ENCODE results near the gene TOP2A. TPM values are rescaled to one million over a fixed set of nuclear protein-coding genes. Genes with fewer than 3 reads are reported as not detected.
A peak's percentile ranks its signal among the peaks of the same experiment; 100 is the strongest.

TOP2A gene
- total RNA-seq, 2 donors from 2014 or later: 46.2 to 124 TPM

DNA sequence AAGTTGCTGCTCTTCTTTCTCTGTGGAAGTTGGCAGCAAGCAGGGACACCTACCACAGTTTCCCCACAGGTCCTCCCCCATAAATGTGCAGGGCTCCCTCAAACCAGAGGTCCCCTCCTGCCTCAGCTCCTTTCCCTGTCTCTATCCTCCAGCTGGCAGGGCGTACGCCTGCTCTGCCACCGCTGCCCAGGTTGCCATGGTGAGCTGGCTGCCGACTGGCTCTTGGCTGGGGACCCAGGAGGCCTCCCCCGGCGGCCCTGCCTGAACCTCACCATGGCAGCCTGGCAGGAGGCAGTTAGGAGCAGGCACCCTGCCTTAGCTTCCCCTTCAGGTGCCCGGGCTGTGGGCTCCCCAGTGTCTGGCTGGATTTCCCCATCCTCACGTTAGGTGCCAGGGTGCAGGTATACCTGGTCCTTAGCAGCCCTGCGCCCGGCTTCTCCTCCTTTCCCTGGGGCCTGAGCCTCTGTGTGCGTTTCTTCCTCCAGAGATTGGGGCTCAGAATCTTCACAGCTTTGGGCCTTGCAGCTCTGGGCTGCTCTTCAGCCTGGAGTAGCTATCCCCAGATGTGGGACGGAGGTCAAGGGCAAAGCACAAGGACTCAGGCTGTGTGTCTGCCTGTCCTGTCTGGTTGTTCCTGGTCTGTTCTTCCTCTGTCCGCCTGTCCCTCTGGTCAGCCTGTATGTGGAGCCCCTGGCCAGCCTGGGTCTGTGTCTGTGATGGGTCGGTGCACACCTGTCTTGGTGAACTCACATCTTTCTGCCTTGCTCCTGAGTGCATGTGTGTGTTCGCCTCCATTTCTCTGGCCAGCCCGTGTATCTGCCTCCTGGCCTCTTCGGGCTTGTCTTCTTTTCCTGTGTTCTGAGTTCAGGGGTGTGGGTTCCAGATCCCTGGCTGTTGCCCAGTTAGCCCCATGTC is 68.9 kb downstream of the TOP2A start:
- Histone ChIP-seq H3K9me3 (no peaks in the 10 kb centered on the region), H3K4me3 (no peak overlapping the region), H3K4me1 (peaks cover 33% of the 10 kb centered on the region), H3K27me3 (no peaks in the 10 kb centered on the region), H3K36me3 (peaks cover 6% of the 10 kb centered on the region), H3K9ac (ENCODE audit: low read depth in 2 of 2, low read length in 2 of 2) (no peak overlapping the region), H3K27ac (no peak overlapping the region)
- TF ChIP-seq CTCF (IDR thresholded peaks at IDR 0.05): no peak
- DNase-seq: peak; percentile 40
- intact Hi-C loops (cut with DNase I): no loop called here

GRCh38 chr17:40348136-40348504 is 69.6 kb downstream of the TOP2A start:
- peaks cover 36% of the 10 kb centered on the region for H3K4me1 ChIP-seq
- intact Hi-C loops (cut with DNase I): no loop called here
- TF ChIP-seq CTCF (IDR thresholded peaks at IDR 0.05): no peak
- peaks cover 6% of the 10 kb centered on the region for H3K36me3 ChIP-seq
- H3K27ac ChIP-seq: no peak overlapping the region
- DNase-seq: peak; percentile 20
- H3K4me3 ChIP-seq: no peak overlapping the region
- no peaks in the 10 kb centered on the region for H3K9me3 ChIP-seq
- no peaks in the 10 kb centered on the region for H3K27me3 ChIP-seq
- peak overlapping the region in 1 of 2 donors; percentile 51 for H3K9ac ChIP-seq (ENCODE audit: low read depth in 2 of 2, low read length in 2 of 2)

GRCh38 chr17:40347319-40348135 is 70.2 kb downstream of the TOP2A start:
- Histone ChIP-seq H3K9me3 (no peaks in the 10 kb centered on the region), H3K9ac (ENCODE audit: low read depth in 2 of 2, low read length in 2 of 2) (peak overlapping the region in 1 of 2 donors; percentile 96), H3K36me3 (peaks cover 3% of the 10 kb centered on the region), H3K27me3 (no peaks in the 10 kb centered on the region), H3K4me3 (no peak overlapping the region), H3K27ac (peak overlapping the region; percentile 96), H3K4me1 (peaks cover 36% of the 10 kb centered on the region)
- DNase-seq: no peak
- intact Hi-C loops (cut with DNase I): loop anchor here (2.0 kb wide), 1 partner anchor 41 kb away; no protein-coding TSS in a partner anchor
- TF ChIP-seq CTCF (IDR thresholded peaks at IDR 0.05): no peak

DNA sequence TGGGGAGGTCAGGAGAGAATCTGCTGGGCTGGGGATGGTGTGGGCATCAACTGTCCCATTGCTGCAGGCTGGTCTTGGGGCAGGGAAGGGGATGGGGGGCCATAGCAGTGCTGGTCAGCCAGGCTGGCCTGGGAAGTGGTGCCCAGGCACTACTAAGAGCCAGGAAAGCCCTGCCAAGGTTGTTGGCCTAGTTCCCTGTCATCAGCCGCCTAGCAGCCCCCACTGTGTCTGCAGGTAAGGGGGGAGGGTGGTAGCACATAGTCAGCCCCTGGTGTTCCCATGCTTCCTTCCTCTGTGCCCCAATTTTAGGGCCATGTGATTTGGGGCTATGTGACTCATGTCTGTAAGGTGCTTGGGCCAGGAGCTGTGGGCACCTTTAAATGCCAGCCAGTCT is 70.9 kb downstream of the TOP2A start:
- Histone ChIP-seq H3K27ac (peak overlapping the region; percentile 96), H3K27me3 (no peaks in the 10 kb centered on the region), H3K4me1 (peaks cover 36% of the 10 kb centered on the region), H3K4me3 (no peak overlapping the region), H3K36me3 (no peaks in the 10 kb centered on the region), H3K9ac (ENCODE audit: low read depth in 2 of 2, low read length in 2 of 2) (peak overlapping the region; percentile 57 to 96), H3K9me3 (no peaks in the 10 kb centered on the region)
- no peak for TF ChIP-seq CTCF (IDR thresholded peaks at IDR 0.05)
- intact Hi-C loops (cut with DNase I): loop anchor here (2.0 kb wide), 1 partner anchor 40 kb away; no protein-coding TSS in a partner anchor
- no peak for DNase-seq

DNA sequence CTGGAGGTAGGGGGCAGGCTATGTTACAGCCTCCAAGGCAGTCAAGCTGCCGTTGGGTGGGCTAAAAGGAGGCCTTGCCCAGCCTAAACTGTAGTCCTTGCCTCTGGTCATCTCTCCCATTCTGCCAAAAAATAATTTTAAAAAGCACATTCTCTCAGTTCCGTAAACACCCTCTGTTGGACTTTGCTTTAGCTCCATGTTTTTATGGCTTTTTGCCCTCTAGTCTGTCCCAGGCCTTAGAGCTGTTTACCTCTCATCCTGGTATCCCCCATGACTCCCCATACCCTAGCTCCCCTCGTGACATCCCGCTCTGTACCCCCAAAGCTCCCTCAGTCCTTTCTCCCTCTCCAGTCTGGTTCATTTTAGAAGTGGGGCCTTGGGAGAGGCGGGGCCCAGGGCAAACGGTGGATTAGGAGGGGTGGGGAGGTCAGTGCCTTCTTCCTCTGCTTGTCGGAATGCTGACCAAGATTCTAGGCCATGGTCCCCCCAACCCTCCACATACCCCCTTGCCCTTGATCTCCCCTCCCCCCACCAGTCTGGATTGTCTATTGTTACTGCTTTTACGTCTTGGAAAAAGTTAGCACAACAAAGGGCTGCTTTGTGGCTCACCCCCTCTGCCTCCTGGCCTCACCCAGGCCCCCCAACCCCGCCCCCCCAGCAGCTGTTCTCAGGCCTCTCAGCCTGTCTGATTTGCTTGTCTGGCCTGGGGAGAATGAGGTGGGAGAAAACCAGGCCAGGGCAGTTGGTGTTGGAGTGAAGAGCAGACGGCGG is 71.5 kb downstream of the TOP2A start:
- Histone ChIP-seq H3K9ac (ENCODE audit: low read depth in 2 of 2, low read length in 2 of 2) (peak overlapping the region; percentile 57 to 96), H3K4me1 (peaks cover 36% of the 10 kb centered on the region), H3K4me3 (peak overlapping the region; percentile 86), H3K27ac (peak overlapping the region; percentile 96), H3K27me3 (no peaks in the 10 kb centered on the region), H3K9me3 (no peaks in the 10 kb centered on the region), H3K36me3 (no peaks in the 10 kb centered on the region)
- peak; percentile 50 for DNase-seq
- no peak for TF ChIP-seq CTCF (IDR thresholded peaks at IDR 0.05)
- intact Hi-C loops (cut with DNase I): loop anchor here (2.0 kb wide), 1 partner anchor 39 kb away; no protein-coding TSS in a partner anchor
